PC-9 (cell line): ENCODE measurements around the gene TSPAN17.

Experiments
- CTCF ChIP-seq: fragments of 200-600 bp; sonication (generic); conservative IDR thresholded peaks from 2 replicates; pipeline ENCODE4 v1.6.1; 2017; ENCODE audit warnings: mixed run types, antibody characterized with exemption, mild to moderate bottlenecking, moderate library complexity
- EZH2 ChIP-seq: fragments of 200-600 bp; sonication (generic); IDR thresholded peaks from 2 replicates; pipeline ENCODE4 v1.8.0; 2017; ENCODE audit warnings: antibody characterized with exemption, low read depth

GRCh38 chr5:176601901-176602482 lies 45.3 kb upstream of the TSPAN17 start:
- TF ChIP-seq CTCF (no peak), EZH2 (no peak)
